ENCODE results near the gene SRXN1.

SRXN1 gene

DNA sequence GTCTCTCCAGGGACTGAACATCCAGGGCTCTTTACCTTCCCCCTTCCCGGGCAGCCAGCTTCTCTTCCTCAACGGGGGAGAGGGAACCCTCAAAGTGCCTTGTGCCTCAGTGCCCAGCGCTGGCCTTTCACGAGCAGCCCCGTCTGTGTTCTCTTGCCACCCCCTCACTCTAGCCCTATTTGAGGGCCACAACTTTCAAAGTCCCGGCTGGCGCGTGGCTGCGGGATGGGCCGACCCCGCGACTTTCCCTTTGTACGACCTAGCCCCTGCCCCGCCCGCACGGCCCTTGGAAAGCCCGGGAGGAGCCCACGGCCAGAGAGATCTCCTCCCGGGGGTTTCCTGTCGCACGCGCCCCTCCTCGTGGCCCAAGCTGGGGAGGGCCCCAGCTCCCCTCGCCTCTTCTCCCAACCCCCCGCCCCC is 22.0 kb upstream of the SRXN1 start:
- DNase-seq, result no peak

DNA sequence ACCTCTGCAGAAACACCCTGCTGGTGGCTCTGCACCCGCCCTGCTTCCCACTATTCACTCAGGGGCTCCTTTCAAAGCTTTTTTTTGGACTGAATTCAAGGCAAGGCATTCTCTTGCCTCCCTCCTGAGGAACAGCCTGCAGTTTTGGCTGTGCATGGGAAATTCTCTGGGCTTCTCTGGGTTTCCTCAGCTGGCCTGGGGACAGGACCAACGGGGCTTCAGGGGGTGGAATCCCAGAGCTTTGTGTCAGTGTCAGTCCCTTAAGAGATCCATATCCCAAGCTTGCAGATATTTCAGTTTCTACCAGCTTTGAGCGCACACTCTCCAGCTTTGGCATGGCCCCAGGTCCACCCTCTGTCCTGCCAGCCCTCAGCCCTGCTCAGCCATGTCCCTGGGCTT is 20.6 kb upstream of the SRXN1 start:
- DNase-seq, result no peak

DNA sequence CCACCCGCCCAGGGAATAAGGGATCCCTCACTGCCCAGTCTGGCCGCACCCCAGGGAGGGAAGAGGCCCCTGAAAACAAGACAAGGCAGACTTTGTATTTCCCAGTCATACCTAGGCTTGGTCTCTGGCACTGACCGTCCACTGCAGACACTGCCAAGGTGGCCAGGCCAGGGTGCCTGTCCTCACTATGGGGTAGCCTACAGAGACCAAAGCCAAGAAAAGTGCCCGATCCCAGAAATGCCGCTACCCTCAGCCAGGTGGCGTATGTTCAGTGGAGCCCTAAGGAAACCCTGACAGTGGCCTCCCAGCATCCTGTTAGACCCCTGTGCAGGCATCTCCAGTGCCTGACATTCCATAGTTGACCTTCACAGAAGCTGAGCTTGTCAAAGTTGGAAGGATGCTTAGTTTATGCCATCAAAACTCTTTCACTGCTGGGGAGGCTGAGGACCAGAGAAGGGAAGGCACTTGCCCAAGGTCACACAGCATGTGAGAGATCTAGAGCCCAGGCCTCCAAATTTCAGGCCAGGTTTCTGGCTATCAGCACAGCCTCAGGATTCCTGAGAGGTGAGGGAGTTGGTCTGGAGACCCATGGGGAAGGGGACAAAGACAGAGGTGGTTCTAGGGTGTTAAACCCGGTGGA is 20.1 kb upstream of the SRXN1 start:
- no peak for DNase-seq

DNA sequence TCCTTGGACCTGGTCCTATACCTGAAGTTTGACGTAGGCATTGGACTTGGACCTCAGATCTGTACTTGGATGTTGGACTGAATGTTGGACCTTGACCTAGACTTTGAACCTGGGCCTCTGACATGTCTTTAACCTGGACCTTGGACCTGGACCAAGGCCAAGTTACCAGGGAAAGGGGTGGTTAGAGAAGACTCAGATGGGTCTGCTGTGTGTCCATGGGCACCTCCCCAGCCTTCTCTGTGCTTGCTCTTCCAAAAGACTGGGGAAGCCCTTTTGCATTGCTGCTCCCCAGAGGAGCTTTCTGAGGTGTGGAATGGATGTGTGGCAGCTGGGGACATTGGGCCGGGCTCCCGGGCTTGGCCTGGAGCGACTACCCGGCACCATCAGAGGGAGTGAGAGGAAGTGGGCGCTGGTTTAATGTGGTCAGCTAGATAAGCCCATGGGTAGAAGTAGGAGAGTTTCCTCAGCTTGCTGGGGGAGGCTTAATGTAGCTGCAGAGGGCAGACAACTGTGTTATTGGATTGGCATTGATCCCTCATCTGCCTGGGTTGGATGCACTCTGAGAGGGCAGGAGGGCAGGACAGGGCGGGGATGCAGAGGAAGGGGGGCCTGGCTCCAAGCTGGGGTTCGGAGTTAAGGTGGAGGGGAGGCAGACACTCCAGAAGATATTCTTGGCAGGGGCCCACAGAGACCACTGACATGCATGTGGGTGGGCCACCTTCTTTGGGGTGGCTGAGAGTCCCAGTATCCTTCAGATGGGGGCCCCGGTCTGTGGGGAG is 18.4 kb upstream of the SRXN1 start:
- no peak for DNase-seq

DNA sequence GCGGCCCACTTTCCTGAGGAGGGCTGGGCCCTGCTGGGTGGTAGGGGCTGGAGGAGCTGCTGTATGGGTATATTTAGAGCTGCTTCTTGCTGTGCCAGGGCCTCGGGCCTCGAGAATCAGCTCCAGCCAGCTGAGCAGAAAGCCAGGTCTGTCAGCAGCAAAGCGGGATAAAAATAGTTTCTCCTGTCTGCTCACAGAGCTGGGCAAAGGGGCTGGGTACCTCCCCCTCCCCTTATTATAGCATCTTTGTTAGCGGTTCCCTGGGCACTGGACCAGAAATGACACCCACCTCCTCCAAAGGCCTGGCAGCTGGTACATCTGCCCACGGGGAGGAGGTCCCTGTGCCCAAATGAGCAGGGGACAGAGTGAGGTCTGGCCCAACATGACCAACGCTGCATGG is 16.6 kb upstream of the SRXN1 start:
- DNase-seq, result no peak

DNA sequence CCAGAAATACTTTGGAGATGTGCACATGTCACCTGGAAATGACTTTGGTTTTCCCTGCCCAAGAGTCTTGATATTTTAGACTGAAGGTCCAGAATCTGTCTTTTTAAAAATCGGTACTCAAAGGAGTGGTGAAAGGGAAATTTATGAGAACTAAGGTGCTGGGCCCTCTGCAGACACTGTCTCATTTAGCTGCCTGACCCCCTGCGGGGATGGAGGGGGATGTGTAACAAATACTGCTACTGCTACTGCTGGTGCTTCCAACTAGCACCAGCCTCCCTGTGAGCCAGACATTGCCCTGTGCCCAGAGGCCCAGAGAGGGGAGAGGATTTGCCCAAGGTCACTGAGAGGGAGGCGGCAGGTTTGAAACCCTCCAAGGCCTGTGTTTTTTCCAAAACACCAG is 15.6 kb upstream of the SRXN1 start:
- no peak for DNase-seq

DNA sequence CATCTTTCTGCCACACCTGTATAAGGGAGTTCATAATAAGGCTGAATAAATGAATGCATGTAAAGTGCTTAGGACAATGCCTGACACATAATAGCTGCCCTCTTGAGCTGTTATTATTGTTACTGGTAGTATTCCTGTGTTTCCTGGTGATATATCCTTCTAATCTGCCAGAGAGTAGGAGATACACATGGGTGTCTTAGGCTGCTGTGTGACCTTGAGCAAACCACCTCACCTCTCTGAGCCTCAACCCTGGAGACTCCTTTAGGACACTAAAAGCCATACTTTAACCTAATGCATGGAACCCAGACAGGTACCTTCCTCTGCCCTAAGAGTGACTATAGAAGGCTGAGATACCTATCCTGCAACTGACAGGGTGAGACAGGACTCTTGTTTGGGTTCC is 15.1 kb upstream of the SRXN1 start:
- no peak for DNase-seq

DNA sequence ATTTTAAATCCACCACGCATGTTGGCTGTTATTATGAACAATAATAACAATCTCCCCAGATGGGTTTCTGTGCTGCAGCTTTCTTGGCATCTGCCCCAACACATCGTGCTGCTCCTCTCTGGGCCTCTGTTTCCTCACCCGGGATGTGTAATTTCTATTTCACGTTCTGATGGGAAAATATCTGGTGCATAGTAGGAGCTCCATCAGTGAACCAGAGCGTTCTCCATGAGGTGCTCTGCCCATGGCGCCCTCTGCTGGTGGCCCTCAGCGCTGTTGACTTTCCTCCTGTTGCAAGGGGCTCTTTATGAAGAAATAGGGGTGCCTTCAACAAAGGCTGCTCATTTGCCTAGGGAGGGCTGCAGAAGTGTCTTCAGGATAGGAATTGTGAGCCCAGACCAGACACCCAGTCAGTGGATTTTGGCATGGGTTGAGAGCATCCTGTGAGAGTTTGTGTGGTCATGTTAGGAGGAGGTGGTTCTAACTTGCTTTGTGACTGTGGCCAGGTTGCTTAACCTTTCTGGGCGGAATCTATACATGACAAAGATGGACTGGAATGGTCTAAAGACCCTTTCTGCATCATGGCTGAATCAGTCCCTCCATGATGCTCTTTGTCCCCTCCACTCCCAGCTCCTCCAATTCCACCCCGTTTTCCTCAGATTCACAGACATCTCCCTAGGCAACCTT is 14.5 kb upstream of the SRXN1 start:
- peak; percentile 9 for DNase-seq

DNA sequence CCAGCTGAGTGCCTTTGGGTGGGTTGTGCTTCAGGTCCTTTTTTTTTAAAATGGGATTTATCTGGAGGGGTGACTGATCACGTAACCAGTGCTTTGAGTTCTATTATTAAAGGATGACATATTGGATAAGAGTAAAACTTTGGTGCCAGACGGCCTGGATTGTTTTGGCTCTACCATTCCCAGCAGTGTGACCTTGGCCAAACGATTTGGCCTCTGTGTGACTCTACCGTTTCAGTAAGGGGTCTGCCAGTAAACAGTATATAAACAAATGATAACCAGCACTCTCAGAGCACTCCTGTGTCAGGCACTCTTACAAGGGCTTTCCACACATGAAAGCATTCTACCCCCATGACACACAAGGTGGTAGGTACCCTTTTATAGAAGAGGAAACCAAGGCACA is 13.9 kb upstream of the SRXN1 start:
- DNase-seq, result no peak

DNA sequence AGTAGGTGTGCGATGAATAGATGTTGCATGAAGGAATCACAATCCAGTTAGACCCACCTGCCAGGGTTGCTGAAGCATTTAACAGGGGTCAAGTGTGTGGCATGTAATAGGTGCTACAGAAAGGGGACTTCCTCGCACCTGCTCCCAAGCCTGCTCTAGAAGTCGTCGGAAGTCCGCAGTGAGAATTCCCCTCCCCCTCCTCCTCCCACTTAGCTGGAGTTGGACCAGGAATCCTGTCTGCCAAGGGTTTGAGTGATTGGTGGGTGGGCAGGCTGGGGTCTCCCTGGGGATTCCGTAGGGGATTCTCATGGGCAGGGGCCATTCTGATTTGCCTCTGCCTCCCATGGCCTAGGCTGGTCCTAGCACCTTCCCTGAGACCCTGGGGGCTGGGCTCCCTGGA is 12.3 kb upstream of the SRXN1 start:
- no peak for DNase-seq

DNA sequence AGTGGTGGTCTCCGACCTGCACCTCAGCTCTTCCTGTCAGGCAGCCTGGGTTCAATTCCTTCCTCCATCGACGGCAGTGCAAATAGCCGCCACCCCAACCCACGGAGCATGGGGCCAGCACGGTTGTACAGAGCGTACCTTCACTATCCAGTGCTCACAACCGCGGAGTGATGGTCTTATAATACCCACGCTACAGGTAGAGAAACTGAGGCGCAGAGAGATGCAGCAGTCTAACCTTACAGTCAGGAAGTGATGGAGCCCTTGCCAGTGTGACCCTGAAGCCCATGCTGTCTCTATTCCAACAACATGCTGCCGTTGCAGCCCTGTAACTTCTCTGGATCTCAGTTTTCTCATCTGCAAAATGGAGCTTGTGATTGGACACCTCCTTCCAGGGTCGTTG is 11.6 kb upstream of the SRXN1 start:
- DNase-seq, result no peak

DNA sequence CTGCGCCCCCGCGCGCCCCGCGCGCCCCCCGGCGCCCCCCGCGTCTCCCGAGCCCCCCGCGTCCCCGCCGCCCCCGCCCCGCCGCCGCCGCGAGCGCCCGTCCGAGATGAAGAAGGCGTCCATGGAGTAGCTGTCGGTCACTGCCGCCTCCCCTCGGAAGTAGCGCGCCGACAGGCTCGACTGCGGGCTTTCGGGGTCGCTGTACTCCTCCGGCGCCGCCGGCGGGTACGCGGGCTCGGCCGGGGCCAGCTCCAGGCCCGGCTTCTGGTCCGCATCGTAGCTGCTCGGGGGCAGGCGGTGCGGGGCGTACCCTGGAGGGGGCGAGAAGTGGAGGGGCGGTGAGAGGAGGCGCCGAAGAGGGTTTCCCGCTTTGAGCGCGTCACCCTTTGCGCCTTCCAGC is 11.2 kb upstream of the SRXN1 start:
- no peak for DNase-seq

DNA sequence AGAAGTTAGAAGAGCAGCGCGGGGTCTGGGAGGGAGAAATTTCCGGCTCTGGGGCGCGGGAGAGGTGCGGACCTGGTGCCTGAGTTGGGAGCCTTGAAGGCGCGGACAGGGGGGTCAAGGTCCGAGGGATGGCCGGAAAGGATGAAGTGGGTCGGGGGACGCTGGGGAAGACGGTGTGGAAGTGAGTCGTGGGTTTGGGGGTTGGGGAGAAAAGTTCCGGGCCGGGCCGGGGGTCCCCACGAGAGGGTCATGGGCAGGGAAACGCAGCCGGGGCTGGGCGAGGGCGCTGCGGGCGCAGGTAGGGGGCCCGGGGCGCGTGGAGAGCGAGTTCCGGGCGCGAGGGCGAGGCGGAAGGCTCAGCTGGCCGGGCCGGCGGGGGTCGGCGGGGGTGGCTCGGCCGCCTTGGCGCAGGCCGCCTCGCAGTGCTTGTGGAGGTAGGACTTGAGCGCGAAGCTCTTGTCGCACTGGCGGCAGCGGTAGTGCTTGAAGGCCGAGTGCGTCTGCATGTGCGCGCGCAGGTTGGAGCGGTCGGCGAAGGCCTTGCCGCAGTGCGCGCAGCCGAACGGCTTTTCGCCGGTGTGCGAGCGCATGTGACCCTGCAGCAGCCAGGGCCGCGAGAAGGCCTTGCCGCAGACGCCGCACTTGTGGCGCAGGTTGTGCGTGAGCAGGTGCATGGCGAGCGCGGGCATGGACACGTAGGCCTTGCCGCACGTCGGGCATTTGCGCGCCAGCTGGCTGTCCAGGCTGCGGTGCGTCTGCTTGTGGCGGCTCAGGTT is 10.5 kb upstream of the SRXN1 start:
- DNase-seq, result no peak

DNA sequence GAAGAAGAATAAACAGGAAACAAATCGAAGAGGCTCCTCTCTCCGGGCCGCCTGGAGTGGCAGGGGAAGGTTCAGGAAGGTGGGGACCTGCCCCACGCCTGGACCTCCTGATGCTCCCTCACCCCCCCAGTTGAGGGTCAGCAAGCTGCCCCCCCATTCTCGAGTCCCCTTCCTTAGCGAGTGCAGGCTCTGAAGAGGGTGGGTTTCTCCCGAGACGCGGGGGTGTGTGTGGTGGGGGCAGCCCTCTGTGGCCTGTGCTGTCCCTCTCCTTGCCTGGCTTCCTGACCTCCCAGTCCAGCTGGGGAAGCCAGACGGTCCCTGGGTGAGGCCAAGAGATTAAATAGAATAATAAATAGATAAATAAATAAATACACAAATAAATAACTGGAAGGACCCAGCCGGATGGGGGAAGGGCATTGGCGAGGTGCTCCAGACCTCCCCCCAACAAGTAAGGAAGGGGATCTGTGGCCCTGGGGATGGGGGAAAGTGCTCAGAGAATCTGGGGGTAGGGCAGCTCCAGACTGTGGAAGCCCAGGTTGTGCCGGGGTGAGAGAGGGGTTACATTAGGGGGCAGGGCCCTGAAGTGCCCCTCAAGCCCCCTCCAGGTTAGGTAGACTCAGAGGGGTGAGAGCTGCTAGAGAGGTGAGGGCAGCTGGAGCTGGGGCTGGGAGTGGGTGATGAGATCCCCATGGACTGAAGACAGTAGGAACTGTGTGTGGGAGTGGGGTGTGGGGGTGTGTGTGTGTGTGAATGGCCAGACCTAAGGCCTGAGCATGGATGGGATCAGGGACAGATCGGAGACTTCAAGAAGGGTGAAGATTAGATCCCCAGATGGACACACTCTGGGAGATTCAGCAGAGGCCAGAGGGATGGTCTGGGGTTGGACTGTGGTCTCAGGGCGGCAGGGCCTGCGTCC is 9.5 kb upstream of the SRXN1 start:
- DNase-seq, result no peak

DNA sequence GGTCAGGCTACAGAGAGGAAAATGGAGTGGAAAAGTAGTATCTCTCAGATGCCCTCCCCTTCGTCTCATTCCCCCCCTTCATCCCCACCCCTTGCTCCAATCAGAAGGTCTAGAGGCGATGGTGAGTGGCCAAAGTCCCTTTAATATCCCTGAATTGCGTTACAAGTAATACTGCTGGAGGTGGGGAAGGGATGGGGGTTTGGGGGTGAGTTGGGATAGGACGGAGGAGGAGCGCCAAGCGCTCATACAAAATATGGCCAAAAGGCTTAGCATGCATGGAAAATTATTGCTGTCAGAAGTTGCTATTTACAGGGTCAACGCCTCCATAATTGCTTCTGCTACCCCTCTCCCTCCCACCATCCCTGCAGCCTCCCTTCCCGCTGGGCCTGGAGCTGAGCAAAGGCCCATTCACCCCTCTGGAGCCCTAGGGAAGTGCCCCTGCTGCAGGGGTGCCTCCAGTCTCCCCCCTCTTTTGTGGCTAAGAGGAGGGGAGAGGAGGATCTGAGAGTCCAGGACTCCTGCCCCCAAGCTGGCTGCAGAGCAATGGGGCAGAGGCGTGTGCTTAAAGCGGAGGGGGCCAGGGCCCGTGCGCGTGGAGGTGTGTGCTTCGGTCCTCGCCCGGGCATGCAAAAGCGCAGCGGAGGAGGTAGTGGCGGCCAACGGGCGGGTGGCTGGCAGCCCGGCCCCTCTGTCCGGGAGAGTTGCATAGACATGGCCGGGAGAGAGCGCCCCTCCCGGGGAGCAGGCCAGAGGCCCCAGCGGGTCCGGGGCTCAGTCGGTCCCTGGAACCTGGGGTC is 8.7 kb upstream of the SRXN1 start:
- DNase-seq, result no peak

DNA sequence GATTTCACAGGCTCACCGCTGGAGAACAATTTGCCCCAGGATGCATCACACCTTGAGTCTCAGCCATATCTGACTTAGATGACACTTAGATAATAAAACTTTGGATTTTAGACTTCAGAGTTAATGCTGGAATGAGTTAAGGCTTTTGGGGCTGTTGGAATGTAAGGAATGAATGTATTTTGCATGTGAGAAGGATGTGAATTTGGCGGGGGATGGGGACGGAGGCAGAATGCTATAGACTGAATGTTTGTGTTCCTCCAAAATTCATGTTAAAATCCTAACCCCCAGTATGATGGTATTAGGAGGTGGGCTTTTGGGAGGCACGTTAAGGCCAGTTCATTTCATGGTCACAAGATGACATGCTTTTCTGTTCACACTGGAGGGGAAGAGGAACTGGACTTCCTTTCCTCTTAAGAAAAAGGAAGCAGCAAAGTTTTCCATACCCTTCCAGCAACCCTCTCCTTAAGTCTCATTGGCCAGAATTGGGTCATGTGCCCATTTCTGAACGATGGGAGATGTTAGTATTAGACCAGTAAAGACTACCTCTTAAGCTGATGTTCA is 5.8 kb upstream of the SRXN1 start:
- DNase-seq, result no peak

DNA sequence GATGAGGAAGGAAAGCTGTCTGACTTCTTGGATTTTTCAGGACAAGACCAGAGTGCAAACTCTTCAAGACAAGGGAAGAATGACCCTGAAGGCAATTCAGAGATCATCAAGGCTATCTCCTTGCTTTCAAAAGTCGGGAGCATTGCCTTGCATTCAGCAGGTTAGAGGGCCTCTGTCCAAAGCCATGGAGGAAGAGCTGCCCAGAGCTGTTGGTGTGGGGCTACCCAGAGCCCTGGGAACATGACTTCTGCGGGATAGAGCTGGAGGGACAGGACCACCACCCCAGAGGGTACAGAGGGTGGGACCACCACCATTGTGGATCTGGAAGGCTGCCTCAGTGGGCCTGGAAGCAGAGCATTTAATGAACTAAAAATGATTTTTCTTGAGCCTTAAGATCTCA is 5.2 kb upstream of the SRXN1 start:
- DNase-seq, result no peak

DNA sequence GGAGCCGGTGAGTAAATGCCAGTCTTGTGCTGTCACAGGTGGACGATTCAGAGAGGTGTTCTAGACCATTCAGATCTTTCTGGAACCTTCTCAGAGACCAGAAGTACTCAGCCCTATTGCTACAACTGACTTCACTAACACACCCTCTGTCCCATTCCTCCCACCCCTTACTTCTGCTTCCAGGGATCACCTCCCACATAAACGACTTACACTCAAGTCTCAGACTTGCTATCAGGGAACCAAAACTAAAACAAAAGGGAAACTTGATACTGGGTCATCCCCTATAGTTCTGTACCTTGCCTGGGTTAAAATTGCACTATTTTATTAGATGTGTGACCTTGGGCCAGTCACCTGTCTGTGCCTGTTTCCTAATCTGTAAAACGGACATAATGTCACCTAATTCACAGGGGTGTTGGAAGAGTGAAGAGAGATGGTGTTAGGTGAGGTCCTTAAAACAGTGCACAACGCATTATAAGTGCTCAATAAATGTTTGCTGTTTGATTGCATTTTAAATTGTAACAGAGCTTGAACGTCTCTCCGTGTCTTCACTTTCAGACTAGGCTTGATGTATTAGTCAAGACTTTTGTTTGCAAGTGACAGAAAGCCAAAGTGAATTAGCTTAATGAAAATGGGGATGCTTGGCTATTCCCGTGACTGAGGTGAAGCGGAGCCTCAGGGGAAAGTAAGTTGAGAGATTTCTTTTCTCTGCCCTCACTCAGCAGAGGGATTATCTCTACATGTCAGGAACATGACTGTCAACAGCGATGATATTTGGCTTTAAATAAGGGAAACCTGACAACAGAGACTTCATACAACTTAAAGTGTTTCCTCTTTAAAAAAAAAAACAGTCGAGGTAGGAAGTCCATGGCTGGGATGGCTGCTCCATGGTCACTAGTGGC is 3.0 kb upstream of the SRXN1 start:
- DNase-seq, result no peak

DNA sequence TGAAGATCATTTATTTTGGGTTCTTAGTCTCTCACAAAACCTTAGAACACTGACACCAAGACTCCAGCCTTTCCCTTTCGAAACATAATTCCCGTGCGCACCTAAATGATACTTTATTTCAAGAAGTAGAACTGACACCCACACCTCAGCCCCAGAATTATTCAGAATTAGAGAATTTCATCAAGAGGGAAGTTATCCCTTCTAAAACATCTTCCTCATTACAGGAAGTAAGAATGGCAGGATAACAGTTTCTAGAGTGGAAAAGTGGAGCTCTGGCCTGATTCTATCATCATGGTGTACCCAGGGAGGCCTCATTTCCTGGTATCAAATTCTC is 1.4 kb upstream of the SRXN1 start:
- DNase-seq, result no peak

Measured in KG1 (cell line).